ENCODE results near the gene SLC7A14. TPM values are rescaled to one million over a fixed set of nuclear protein-coding genes. Genes with fewer than 3 reads are reported as not detected.

Gene SLC7A14
- total RNA-seq, 1 donor from 2014 or later: under 0.01 TPM

Other genes starting within 250 kb of the SLC7A14 start
- gene SKIL, start 228.4 kb downstream of the SLC7A14 start, total RNA-seq: 53.6 and 79.6 TPM in 2 replicates
- 27.6 and 144 TPM in 2 replicates for gene CLDN11, start 167.2 kb downstream of the SLC7A14 start, total RNA-seq